GM18858 (cell line): ENCODE measurements around the gene MICA.
"Not testable (repeated sequence)": the region's sequence is repeated elsewhere in the genome, so short reads cannot be mapped to it uniquely, and the experiment has no call there.

Experiments
- ATAC-seq: cut with Tn5 transposase; IDR thresholded peaks from one replicate; pipeline ENCODE4 v1.9.1; 2021; ENCODE audit not compliant: unreplicated experiment

MICA gene

GRCh38 chr6:31403283-31404060, at the start of gene MICA:
Gene MICA, plus strand, starts transcription at chr6:31403595. Its CDS starts 38 bp downstream, at chr6:31403633.
- no peak for ATAC-seq

DNA sequence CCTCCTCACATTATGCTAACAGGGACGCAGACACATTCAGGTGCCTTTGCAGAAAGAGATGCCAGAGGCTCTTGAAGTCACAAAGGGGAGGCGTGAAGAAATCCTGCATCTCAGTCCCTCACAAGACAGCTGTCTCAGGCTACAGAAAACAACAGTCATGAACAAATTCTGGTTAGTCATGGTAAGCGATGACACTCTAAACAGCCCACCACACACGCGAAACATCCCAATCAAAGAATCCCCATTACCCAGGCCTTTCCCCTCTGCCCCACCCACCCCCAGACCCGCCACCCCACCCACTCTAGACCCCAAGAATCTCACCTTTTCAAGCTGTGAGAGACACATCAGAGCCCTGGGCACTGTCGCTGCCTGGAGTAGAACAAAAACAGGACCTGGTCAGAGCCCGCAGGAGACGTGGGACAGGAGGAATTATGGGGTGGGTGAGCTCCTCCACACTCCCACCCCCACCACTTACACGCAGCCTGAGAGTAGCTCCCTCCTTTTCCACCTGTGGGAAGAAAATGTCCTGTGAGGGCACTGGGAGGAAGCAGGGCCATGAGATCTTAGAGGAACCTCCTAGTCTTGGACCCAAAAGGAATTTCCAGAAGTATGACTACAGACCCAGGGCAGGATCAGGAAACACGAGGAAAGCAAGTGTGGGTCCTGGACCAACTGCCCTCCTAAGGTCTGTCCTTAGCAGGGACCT, 49.1 kb upstream of the MICA start:
- no peak for ATAC-seq

DNA sequence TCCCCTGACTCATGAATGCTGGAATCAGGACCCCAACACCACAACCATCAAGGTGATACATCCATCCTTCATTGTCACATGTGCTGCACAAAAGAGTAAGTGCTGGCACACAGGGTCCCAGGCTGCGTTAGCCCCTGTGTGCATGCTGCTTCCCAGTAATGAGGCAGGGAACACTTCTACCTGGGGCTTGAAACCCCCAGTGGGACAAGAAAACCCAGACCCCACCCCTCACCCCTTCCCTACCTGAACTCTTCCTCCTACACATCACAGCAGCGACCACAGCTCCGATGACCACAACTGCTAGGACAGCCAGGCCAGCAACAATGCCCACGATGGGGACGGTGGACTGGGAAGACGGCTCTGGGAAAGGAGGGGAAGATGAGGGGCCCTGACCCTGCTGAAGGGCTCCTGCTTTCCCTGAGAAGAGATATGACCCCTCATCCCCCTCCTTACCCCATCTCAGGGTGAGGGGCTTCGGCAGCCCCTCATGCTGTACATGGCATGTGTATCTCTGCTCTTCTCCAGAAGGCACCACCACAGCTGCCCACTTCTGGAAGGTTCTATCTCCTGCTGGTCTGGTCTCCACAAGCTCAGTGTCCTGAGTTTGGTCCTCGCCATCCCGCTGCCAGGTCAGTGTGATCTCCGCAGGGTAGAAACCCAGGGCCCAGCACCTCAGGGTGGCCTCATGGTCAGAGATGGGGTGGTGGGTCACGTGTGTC, 48.4 kb upstream of the MICA start:
- no peak for ATAC-seq

GRCh38 chr6:31355583-31355948, 47.8 kb upstream of the MICA start:
- no peak for ATAC-seq

- no peak for ATAC-seq
Measured at GRCh38 chr6:31356216-31356945, 47.0 kb upstream of the MICA start.

- peak; percentile 59 for ATAC-seq
Measured at GRCh38 chr6:31356946-31357466, 46.4 kb upstream of the MICA start, which contains the start of gene HLA-B. Gene HLA-B, minus strand, starts transcription at chr6:31357179. Its CDS starts 21 bp downstream, at chr6:31357158.

- ATAC-seq, result no peak
Measured at GRCh38 chr6:31357886-31358285, 45.5 kb upstream of the MICA start.

GRCh38 chr6:31358302-31358701, 45.1 kb upstream of the MICA start:
- no peak for ATAC-seq

- no peak for ATAC-seq
Measured at GRCh38 chr6:31359581-31359980, 43.8 kb upstream of the MICA start.

DNA sequence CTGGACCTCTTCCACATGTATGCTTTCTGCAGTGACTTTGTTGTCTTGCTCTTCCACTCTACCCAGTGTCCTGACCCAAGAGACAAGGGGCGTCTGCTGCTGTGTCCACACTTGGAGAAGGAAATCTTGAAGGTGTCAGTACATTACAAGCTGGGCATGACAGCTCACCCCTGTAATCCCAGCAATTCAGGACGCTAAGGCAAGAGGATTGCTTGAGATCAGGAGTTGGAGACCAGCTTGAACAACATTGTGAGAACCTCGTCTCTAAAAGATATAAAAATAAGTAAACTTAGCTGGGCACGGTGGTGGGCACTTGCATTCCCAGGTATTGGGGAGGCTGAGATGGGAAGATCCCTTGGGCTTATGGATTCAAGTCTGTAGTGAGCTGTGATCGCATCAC, 40.6 kb upstream of the MICA start:
- ATAC-seq, result no peak

DNA sequence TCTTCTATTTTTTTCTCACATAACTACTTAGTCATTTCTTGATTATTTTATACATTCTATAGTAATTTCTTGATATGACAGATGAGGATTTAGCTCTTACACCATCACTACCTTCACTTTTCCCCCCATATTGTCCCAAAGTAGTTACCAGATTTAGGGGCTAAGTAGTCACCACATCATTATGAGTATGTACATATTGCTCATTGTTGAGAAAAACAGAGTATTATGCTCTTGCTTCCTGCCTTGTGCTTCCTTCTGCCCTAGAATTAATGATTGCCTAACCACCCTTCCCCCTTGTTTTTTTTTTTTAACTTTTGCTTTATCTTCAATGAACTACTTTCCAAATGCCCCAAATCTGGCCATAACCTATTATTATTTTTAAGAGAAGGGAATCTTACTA, 39.6 kb upstream of the MICA start:
- no peak for ATAC-seq

DNA sequence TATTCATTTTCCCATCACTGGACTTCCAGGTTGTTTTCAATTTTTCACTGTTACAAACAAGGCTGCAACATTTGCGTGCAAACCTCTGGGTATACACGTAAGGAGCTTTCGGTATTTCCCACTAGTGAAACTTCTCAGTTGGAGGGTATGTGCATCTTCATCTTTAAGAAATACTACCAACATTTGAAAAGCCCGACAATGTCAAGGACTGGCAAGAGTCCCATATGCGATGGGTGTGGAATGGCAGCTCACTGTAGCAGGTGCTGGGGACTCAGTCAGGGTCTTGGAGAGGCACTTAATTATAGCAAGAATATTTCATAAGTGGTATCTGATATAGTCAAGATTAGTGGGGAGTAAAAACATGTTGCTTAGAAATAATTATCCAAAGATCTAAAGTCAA, 37.5 kb upstream of the MICA start:
- no peak for ATAC-seq

DNA sequence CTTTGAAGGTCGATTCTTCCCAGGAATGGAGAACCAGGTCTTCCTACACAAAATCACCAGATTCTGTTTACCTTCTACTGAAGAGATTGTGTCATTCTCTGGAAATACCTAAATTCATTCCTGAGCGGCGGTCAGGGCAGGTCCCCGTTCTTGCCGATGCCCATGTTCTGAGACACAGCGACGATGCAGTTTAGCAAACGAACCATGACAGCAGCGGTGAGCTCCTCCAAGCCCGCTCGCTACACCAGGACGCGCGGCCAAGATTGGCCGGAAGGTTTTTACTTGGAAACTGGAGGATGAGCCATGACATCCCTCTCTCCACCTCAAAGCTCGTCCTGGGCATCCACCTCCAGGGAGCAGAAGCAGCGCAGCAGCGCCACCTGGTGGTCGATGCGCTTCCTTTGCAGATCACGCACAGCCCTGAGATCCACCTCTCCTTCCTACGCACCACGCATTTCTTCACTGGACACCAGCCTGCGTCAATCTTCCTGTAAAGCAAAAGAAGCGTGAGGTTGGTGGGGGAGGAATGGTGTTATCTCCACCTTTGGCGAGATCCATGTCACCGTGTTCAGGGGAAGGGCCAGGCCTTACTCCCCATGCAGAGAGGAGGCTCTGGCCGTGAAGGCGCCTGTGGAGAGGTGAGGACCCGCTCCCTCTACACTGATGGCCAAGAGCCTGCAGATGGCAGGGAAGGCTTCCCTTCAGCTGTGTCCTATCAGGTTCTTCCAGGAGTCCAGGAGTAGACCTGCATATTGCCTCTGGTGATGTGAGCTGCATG, 36.5 kb upstream of the MICA start:
- ATAC-seq, result peak; percentile 58

GRCh38 chr6:31368461-31368860, 34.9 kb upstream of the MICA start:
- no peak for ATAC-seq

- ATAC-seq, result not testable (repeated sequence)
Measured at GRCh38 chr6:31374118-31374517, 29.3 kb upstream of the MICA start.

DNA sequence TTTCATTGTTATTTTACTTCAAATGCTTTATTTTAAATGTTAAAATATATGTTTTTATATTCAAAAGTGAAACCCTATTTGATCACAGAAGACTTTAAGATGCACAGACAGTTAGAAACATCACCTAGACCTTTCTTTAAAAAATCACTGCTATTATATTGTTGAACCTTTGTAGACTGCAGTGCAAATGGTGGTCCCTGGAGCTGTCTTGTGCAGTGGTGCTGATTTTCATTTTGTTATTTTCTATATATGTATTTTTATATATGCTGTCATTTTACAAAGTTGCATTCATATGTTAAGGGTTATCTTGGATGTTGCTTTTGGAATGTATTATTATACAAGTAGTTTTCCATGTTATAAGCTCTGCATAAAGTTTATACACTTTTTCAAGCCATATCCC, 27.7 kb upstream of the MICA start:
- ATAC-seq, result no peak

DNA sequence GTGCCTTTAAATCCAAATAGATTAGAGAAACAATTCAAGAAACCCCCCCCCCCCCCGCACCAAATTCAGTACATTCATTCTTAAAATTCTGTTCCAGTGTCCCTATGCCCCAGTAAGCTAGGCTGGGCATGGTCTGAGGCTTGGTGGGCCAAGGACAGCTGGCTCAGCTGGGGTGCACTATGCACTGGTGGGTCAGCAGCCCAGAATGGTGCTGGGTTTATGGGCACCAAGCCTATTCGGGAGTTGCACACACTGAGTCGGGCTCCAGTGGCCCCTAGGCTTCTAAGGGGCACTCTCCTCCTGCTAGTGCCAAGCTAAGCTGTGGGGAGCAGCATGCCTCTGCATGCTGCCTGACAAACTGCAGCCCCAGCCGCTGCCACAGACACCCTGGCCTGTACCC, 26.4 kb upstream of the MICA start:
- ATAC-seq, result no peak

DNA sequence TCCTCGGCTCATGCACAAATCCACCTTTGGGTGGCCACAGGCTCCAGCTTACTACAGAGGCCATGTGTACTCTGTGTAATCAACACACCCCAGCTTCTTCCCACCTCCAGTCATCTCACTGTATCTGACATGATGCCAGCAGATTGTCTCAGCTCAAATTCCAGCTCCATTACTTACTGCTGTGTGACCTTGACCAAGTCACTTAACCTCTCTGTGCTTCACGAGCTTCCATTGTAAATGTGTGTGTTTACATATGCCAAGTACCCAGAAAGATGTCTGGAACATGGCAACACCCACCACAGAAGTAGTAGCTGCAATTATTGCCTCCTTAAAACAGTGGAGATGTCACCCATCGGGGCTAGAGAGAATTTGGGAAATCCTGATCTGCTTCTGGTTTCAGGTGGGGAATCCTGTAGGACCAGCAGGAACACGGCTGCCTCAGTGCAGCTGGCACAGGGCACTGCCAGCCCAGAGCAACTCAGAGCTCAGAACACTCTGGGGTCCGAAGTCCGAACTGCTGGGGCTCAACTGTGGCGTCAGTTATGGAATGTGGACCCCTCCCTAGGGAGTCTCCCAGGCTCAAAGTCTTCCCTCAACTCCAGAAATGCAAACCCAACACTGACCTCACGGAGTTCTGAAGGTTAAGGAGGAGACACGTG, 25.2 kb upstream of the MICA start:
- no peak for ATAC-seq

DNA sequence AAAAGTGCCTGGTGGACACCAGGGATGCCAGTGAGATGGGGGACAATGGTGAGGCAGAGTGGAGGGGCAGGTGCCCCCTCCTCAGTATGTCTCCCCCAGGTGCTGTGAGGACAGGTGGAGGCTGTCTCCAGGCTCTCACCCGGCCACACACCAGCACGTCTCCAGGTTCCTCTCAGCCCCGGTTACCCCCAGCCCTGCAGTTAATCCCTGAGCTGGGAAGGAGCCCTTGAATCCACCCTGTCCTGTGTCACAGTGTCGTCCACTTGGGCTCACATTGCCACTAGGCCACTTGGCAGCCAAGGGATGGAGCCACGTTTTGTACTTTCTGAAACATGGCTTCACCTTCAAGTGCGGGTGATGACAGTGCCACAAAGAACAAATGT, 24.7 kb upstream of the MICA start:
- ATAC-seq, result no peak

GRCh38 chr6:31379850-31380249, 23.5 kb upstream of the MICA start:
- ATAC-seq, result no peak
